Tibial artery (tissue), 4 donors: Measurements from ENCODE around the gene CMA1.

Experiments used
- DNase-seq, 2 donors: peaks; one replicate each; pipeline ENCODE4 v3.0.0-alpha.2; 2019
- H3K27ac ChIP-seq, 2 donors: fragments of 200-600 bp; sonication (generic) in 1 of 2; 1 replicate in 1 of 2; 2 replicates in 1 of 2; pipeline ENCODE4 v1.5.1; 2018 to 2019; ENCODE audit warnings: mild to moderate bottlenecking in 1 of 2
- H3K27me3 ChIP-seq, 2 donors: fragments of 200-600 bp; sonication (generic) in 1 of 2; one replicate each; pipeline versions ENCODE4 v1.5.1 to v1.6.0; 2016 to 2019
- H3K36me3 ChIP-seq, 3 donors: fragments of 200-600 bp; sonication (generic) in 2 of 3; one replicate each; pipeline ENCODE4 v1.5.1; 2016 to 2019; ENCODE audit warnings: mild to moderate bottlenecking in 2 of 3
- H3K4me1 ChIP-seq, 4 donors: fragments of 200-600 bp; sonication (generic) in 2 of 4; 1 replicate in 3 of 4; 2 replicates in 1 of 4; pipeline ENCODE4 v1.5.1; 2016 to 2019
- H3K4me3 ChIP-seq, 2 donors: fragments of 200-600 bp; sonication (generic) in 1 of 2; 1 replicate in 1 of 2; 2 replicates in 1 of 2; pipeline ENCODE4 v1.5.1; 2018 to 2019; ENCODE audit warnings: mild to moderate bottlenecking in 2 of 2
- H3K9me3 ChIP-seq, 3 donors: fragments of 200-600 bp; sonication (generic) in 1 of 3; one replicate each; pipeline ENCODE4 v1.5.1; 2016 to 2019
- CTCF ChIP-seq, 2 experiments: fragments of 200-600 bp in 1 of 2; fragments of 450-650 bp in 1 of 2; IDR thresholded peaks; one replicate each; pipeline ENCODE4 v1.5.1; 2017 to 2019; ENCODE audit warnings: antibody characterized with exemption in 2 of 2, mild to moderate bottlenecking in 1 of 2, moderate library complexity in 1 of 2
- intact Hi-C: fragments of 100-400 bp; cut with DNase I; formaldehyde crosslinking; loops from one replicate; pipeline ENCODE4 v1.15.0; 2023; ENCODE audit warnings: low total_unique reads

CMA1 gene

GRCh38 chr14:24465805-24466204 is 42.3 kb downstream of the CMA1 start:
- Histone ChIP-seq H3K36me3 (no peaks in the 10 kb centered on the region), H3K4me1 (no peaks in the 10 kb centered on the region), H3K4me3 (no peak overlapping the region), H3K9me3 (no peaks in the 10 kb centered on the region), H3K27ac (no peak overlapping the region), H3K27me3 (no peaks in the 10 kb centered on the region)
- TF ChIP-seq CTCF (IDR thresholded peaks at IDR 0.05): no peak
- intact Hi-C loops: no loop called here
- no peak for DNase-seq

GRCh38 chr14:24465368-24465767 is 42.7 kb downstream of the CMA1 start:
- Histone ChIP-seq H3K27ac (no peak overlapping the region), H3K4me3 (no peak overlapping the region), H3K9me3 (no peaks in the 10 kb centered on the region), H3K27me3 (no peaks in the 10 kb centered on the region), H3K36me3 (no peaks in the 10 kb centered on the region), H3K4me1 (no peaks in the 10 kb centered on the region)
- TF ChIP-seq CTCF (IDR thresholded peaks at IDR 0.05): no peak
- intact Hi-C loops: no loop called here
- no peak for DNase-seq

GRCh38 chr14:24463884-24464785 is 43.9 kb downstream of the CMA1 start:
- no peaks in the 10 kb centered on the region for H3K9me3 ChIP-seq
- H3K36me3 ChIP-seq: no peaks in the 10 kb centered on the region
- no peak for TF ChIP-seq CTCF (IDR thresholded peaks at IDR 0.05)
- intact Hi-C loops: no loop called here
- H3K4me3 ChIP-seq: no peak overlapping the region
- H3K27ac ChIP-seq: no peak overlapping the region
- H3K27me3 ChIP-seq: no peaks in the 10 kb centered on the region
- no peak for DNase-seq
- no peaks in the 10 kb centered on the region for H3K4me1 ChIP-seq

- Histone ChIP-seq H3K4me3 (no peak overlapping the region), H3K36me3 (no peaks in the 10 kb centered on the region), H3K27me3 (no peaks in the 10 kb centered on the region), H3K27ac (no peak overlapping the region), H3K4me1 (no peaks in the 10 kb centered on the region), H3K9me3 (no peaks in the 10 kb centered on the region)
- no peak for DNase-seq
- no peak for TF ChIP-seq CTCF (IDR thresholded peaks at IDR 0.05)
- intact Hi-C loops: no loop called here
Observed at GRCh38 chr14:24463017-24463883, 44.8 kb downstream of the CMA1 start.

GRCh38 chr14:24461336-24461735 is 46.7 kb downstream of the CMA1 start:
- Histone ChIP-seq H3K27me3 (no peaks in the 10 kb centered on the region), H3K27ac (no peak overlapping the region), H3K36me3 (no peaks in the 10 kb centered on the region), H3K4me3 (no peak overlapping the region), H3K9me3 (no peaks in the 10 kb centered on the region), H3K4me1 (no peaks in the 10 kb centered on the region)
- DNase-seq: no peak
- no peak for TF ChIP-seq CTCF (IDR thresholded peaks at IDR 0.05)
- intact Hi-C loops: no loop called here
